OCI-M1 (cell line): ENCODE measurements around the gene SDK1.
"Not testable (repeated sequence)": the region's sequence is repeated elsewhere in the genome, so short reads cannot be mapped to it uniquely, and the experiment has no call there.

Experiments used
- DNase-seq: peaks from one replicate; lab custom pipeline; 2025; lab: John Stamatoyannopoulos, UW

Gene SDK1

GRCh38 chr7:4270941-4271715, 970.1 kb downstream of the SDK1 start:
- no peak for DNase-seq

- DNase-seq, result no peak
These were observed 970.6 kb downstream of the SDK1 start for GRCh38 chr7:4271716-4272015.

GRCh38 chr7:4272141-4272540, 971.1 kb downstream of the SDK1 start:
- DNase-seq, result no peak

GRCh38 chr7:4273566-4274230, 972.6 kb downstream of the SDK1 start:
- no peak for DNase-seq

- no peak for DNase-seq
These were observed 973.2 kb downstream of the SDK1 start for GRCh38 chr7:4274286-4274685.

- DNase-seq, result no peak
These were observed 976.9 kb downstream of the SDK1 start for GRCh38 chr7:4277936-4278335.

- no peak for DNase-seq
These were observed 978.2 kb downstream of the SDK1 start for GRCh38 chr7:4279216-4279615.

GRCh38 chr7:4281231-4281993, 980.4 kb downstream of the SDK1 start:
- no peak for DNase-seq

- DNase-seq, result no peak
These were observed 981.6 kb downstream of the SDK1 start for GRCh38 chr7:4282434-4283223.

GRCh38 chr7:4286351-4286750, 985.3 kb downstream of the SDK1 start:
- DNase-seq, result no peak

GRCh38 chr7:4288791-4289394, 987.8 kb downstream of the SDK1 start:
- no peak for DNase-seq

- DNase-seq, result no peak
These were observed 996.3 kb downstream of the SDK1 start for GRCh38 chr7:4297165-4297917.

- DNase-seq, result no peak
These were observed 996.8 kb downstream of the SDK1 start for GRCh38 chr7:4297918-4298219.

- no peak for DNase-seq
These were observed 998.4 kb downstream of the SDK1 start for GRCh38 chr7:4299431-4299830.

- no peak for DNase-seq
These were observed 1001.3 kb downstream of the SDK1 start for GRCh38 chr7:4302203-4302905.

- DNase-seq, result no peak
These were observed 1006.5 kb downstream of the SDK1 start for GRCh38 chr7:4307316-4308204.

GRCh38 chr7:4308205-4308590, 1007.1 kb downstream of the SDK1 start:
- DNase-seq, result no peak

GRCh38 chr7:4313911-4314310, 1012.9 kb downstream of the SDK1 start:
- not testable (repeated sequence) for DNase-seq

GRCh38 chr7:4314316-4314715, 1013.3 kb downstream of the SDK1 start:
- not testable (repeated sequence) for DNase-seq
